Measurements from ENCODE around the gene PNPLA8. TPM values are rescaled to one million over a fixed set of nuclear protein-coding genes. Genes with fewer than 3 reads are reported as not detected.
"Not testable (repeated sequence)": the region's sequence is repeated elsewhere in the genome, so short reads cannot be mapped to it uniquely, and the experiment has no call there.

Gene PNPLA8
- 10 to 100 TPM; 22.7 to 29.4 (median 24.7) TPM for polyA plus RNA-seq (ENCODE audit: insufficient read length in 10 of 10)
- long read RNA-seq, donor 1, partial matches to known transcripts = 7 of 10 reads
- long read RNA-seq, donor 1, other reads (novel, unspliced or antisense) = 0 of 10 reads
- long read RNA-seq, donor 2, partial matches to known transcripts = 6 of 13 reads
- long read RNA-seq, donor 2, other reads (novel, unspliced or antisense) = 0 of 13 reads
- long read RNA-seq, donor 3 = 0 reads
- long read RNA-seq, donor 4, partial matches to known transcripts = 0 of 3 reads
- long read RNA-seq, donor 4, other reads (novel, unspliced or antisense) = 0 of 3 reads
- long read RNA-seq, donor 5, partial matches to known transcripts = 0 of 4 reads
- long read RNA-seq, donor 5, other reads (novel, unspliced or antisense) = 0 of 4 reads
- long read RNA-seq, donor 6, partial matches to known transcripts = 111 of 115 reads
- long read RNA-seq, donor 6, other reads (novel, unspliced or antisense) = 0 of 115 reads
- long read RNA-seq, donor 7, partial matches to known transcripts = 0 of 3 reads
- long read RNA-seq, donor 7, other reads (novel, unspliced or antisense) = 0 of 3 reads
- long read RNA-seq, donor 8, partial matches to known transcripts = 5 of 12 reads
- long read RNA-seq, donor 8, other reads (novel, unspliced or antisense) = 0 of 12 reads
- long read RNA-seq, donor 9 = 0 reads

GRCh38 chr7:108525985-108526767 is at the start of gene PNPLA8:
Gene PNPLA8 (minus strand): TSS chr7:108526135. CDS start chr7:108515491, 10,644 bp downstream.
- peak; percentile 100 for DNase-seq

GRCh38 chr7:108575156-108575555 is 49.2 kb upstream of the PNPLA8 start:
- no peak for DNase-seq

GRCh38 chr7:108572480-108572879 is 46.5 kb upstream of the PNPLA8 start:
- no peak for DNase-seq

- DNase-seq = peak; percentile 19 to 63 (median 36)
These were observed 44.3 kb upstream of the PNPLA8 start for GRCh38 chr7:108570146-108570755.

GRCh38 chr7:108569381-108570145 is 43.6 kb upstream of the PNPLA8 start, which contains the start of the genes DNAJB9 and THAP5:
Gene DNAJB9 (plus strand): TSS chr7:108569874. CDS start chr7:108571727, 1,853 bp downstream.
Gene THAP5 (minus strand): TSS chr7:108569706. CDS start chr7:108569569, 137 bp downstream.
- DNase-seq = peak; percentile 99 to 100 (median 100)

- no peak for DNase-seq
These were observed 43.0 kb upstream of the PNPLA8 start for GRCh38 chr7:108568801-108569380.

- no peak for DNase-seq
These were observed 40.1 kb upstream of the PNPLA8 start for GRCh38 chr7:108565987-108566386.

GRCh38 chr7:108561047-108561619 is 35.2 kb upstream of the PNPLA8 start:
- no peak for DNase-seq

- no peak for DNase-seq
These were observed 33.3 kb upstream of the PNPLA8 start for GRCh38 chr7:108559253-108559652.

GRCh38 chr7:108557617-108558016 is 31.7 kb upstream of the PNPLA8 start:
- no peak for DNase-seq

GRCh38 chr7:108557191-108557590 is 31.3 kb upstream of the PNPLA8 start:
- DNase-seq = no peak

- DNase-seq = not testable (repeated sequence)
These were observed 30.7 kb upstream of the PNPLA8 start for GRCh38 chr7:108556665-108557064.

GRCh38 chr7:108548141-108548896 is 22.4 kb upstream of the PNPLA8 start:
- not testable (repeated sequence) for DNase-seq

GRCh38 chr7:108541478-108541877 is 15.5 kb upstream of the PNPLA8 start:
- DNase-seq = no peak

GRCh38 chr7:108538685-108539084 is 12.8 kb upstream of the PNPLA8 start:
- DNase-seq = not testable (repeated sequence)

- not testable (repeated sequence) for DNase-seq
These were observed 12.3 kb upstream of the PNPLA8 start for GRCh38 chr7:108538236-108538635.

GRCh38 chr7:108537229-108537628 is 11.3 kb upstream of the PNPLA8 start:
- no peak for DNase-seq

GRCh38 chr7:108535744-108536143 is 9.8 kb upstream of the PNPLA8 start:
- DNase-seq = no peak

GRCh38 chr7:108535257-108535656 is 9.3 kb upstream of the PNPLA8 start:
- DNase-seq = no peak

Measured in muscle of back (tissue), 13 donors.